Tibial nerve (tissue), 4 donors: ENCODE measurements around the gene PADI6.

Source experiments
- EP300 ChIP-seq, 2 donors: sonication (generic); formaldehyde crosslinking; IDR thresholded peaks; one replicate each; pipeline ENCODE4 v1.6.1; 2017; ENCODE audit warnings: antibody characterized with exemption in 2 of 2, mild to moderate bottlenecking in 1 of 2
- POLR2A ChIP-seq, 2 donors: fragments of 450-650 bp; IDR thresholded peaks; one replicate each; pipeline ENCODE4 v1.6.1; 2017; ENCODE audit warnings: antibody characterized with exemption in 2 of 2, mild to moderate bottlenecking in 2 of 2, moderate library complexity in 2 of 2
- TF ChIP-seq, protein P1 (sequence below), 5 experiments: fragments of 200-600 bp in 3 of 5; fragments of 450-650 bp in 2 of 5; sonication (generic) in 3 of 5; IDR thresholded peaks; one replicate each; pipeline ENCODE4 v1.5.1; 2016 to 2019; ENCODE audit warnings: antibody characterized with exemption in 5 of 5, mild to moderate bottlenecking in 3 of 5, moderate library complexity in 2 of 5

DNA sequence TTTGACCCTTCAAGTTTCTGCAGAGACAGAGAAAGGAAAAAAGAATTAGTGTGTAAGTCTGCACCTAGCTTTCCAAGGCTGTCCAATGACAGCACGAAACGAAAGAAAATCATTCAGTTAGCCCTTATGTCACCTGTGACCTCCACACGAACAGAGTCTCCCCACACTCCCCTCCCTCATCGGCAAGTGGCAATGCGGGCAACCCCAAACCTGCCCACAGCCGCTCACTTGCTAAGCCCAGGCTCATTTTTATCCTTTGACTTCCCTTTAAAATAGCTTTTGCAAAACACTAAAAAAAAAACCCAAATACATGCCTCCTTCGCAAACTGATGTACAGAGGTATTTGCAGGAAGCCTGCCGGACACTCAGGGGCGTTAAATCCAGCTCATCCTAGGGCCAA is 57.2 kb downstream of the PADI6 start:
- TF ChIP-seq, protein P1, sequence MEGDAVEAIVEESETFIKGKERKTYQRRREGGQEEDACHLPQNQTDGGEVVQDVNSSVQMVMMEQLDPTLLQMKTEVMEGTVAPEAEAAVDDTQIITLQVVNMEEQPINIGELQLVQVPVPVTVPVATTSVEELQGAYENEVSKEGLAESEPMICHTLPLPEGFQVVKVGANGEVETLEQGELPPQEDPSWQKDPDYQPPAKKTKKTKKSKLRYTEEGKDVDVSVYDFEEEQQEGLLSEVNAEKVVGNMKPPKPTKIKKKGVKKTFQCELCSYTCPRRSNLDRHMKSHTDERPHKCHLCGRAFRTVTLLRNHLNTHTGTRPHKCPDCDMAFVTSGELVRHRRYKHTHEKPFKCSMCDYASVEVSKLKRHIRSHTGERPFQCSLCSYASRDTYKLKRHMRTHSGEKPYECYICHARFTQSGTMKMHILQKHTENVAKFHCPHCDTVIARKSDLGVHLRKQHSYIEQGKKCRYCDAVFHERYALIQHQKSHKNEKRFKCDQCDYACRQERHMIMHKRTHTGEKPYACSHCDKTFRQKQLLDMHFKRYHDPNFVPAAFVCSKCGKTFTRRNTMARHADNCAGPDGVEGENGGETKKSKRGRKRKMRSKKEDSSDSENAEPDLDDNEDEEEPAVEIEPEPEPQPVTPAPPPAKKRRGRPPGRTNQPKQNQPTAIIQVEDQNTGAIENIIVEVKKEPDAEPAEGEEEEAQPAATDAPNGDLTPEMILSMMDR (IDR thresholded peaks at IDR 0.05), result no peak
- TF ChIP-seq POLR2A (IDR thresholded peaks at IDR 0.05) (no peak), EP300 (IDR thresholded peaks at IDR 0.05) (no peak)
